Measurements from ENCODE around the gene NOP56. TPM values are rescaled to one million over a fixed set of nuclear protein-coding genes. Genes with fewer than 3 reads are reported as not detected.

The NOP56 gene
- total RNA-seq, 1 donor from 2014 or later, result 288 TPM

DNA sequence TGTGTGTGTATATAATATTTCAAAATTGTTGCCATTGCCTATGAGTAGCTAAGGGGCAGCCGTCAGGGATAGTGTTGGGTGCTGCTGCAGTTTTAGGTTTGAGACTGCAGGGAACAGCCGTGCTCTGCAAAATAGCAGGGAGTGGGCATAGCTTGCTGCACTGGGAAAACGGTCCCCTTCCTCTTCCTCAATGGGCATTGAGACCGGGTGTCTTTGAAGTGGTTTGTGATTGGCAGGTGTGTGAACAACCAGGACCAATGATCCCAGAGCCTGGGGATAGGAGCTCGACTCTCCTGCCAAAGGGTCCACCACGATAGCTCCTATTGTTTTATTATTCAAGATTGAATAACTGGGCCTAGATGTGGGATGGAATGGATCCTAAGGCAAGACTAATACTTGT, 35.1 kb downstream of the NOP56 start:
- Histone ChIP-seq H4K20me1 (ENCODE audit: low read depth) (peaks cover 16% of the 10 kb centered on the region), H3K79me2 (ENCODE audit: low read depth) (no peaks in the 10 kb centered on the region), H3K9ac (no peak overlapping the region), H3K4me2 (no peak overlapping the region), H2AFZ (replicated peaks) (no peak overlapping the region), H3K36me3 (no peaks in the 10 kb centered on the region), H3K4me3 (no peak overlapping the region), H3F3A (ENCODE audit: low read depth) (peaks cover 6% of the 10 kb centered on the region), H3K9me3 (ENCODE audit: low read depth) (no peaks in the 10 kb centered on the region), H3K27ac (no peak overlapping the region), H3K4me1 (no peaks in the 10 kb centered on the region), H3K27me3 (peaks cover 98% of the 10 kb centered on the region)
- DNase-seq (ENCODE audit: low spot score), result no peak
- H3K4me1 Mint-ChIP-seq, result peaks cover 17% of the 10 kb centered on the region
- H3K36me3 Mint-ChIP-seq, result peaks cover 4% of the 10 kb centered on the region
- H3K9me3 Mint-ChIP-seq, result peaks cover 3% of the 10 kb centered on the region
- no peak overlapping the region for H3K27ac Mint-ChIP-seq
- H3K27me3 Mint-ChIP-seq (ENCODE audit: insufficient read depth, low read depth), result peaks cover 39% of the 10 kb centered on the region
- peak overlapping the region; percentile 38 for H3K4me3 Mint-ChIP-seq
- TF ChIP-seq EZH2phosphoT487 (IDR thresholded peaks at IDR 0.05) (no peak), EZH2 (IDR thresholded peaks at IDR 0.05) (no peak)
- TF ChIP-seq, protein P1, sequence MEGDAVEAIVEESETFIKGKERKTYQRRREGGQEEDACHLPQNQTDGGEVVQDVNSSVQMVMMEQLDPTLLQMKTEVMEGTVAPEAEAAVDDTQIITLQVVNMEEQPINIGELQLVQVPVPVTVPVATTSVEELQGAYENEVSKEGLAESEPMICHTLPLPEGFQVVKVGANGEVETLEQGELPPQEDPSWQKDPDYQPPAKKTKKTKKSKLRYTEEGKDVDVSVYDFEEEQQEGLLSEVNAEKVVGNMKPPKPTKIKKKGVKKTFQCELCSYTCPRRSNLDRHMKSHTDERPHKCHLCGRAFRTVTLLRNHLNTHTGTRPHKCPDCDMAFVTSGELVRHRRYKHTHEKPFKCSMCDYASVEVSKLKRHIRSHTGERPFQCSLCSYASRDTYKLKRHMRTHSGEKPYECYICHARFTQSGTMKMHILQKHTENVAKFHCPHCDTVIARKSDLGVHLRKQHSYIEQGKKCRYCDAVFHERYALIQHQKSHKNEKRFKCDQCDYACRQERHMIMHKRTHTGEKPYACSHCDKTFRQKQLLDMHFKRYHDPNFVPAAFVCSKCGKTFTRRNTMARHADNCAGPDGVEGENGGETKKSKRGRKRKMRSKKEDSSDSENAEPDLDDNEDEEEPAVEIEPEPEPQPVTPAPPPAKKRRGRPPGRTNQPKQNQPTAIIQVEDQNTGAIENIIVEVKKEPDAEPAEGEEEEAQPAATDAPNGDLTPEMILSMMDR (IDR thresholded peaks at IDR 0.05), result no peak

DNA sequence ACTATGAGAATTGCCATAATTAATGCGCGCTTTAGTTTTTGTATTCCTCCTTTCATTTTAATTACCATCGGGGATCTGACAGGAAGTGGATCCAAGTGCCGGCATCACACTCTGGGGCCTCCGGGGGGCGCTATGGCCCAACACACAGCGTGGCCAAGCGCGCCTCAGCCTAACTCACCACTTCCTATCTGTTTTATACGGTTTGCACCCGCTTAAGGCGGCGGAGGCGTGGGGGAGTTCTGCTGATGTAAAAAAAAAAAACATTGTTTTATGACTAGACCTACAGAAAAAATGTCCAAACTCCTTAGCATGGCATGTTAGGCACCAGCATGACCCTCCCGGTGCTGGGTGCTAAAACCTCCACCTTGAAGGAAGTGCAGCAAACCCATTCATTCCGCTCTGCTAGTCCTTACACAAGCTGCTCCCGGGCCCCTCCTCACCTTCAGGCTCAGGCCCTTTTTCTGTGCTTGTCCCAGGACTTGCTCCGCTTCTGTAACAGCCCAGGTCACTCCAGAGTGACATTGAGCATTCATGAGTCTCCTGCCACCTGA, 35.7 kb downstream of the NOP56 start:
- TF ChIP-seq, protein P1 (IDR thresholded peaks at IDR 0.05), result peak; percentile 97
- TF ChIP-seq EZH2 (IDR thresholded peaks at IDR 0.05), result peak; percentile 67
- peak; percentile 32 for TF ChIP-seq EZH2phosphoT487 (IDR thresholded peaks at IDR 0.05)
- Histone ChIP-seq H3K4me3 (no peak overlapping the region), H3F3A (ENCODE audit: low read depth) (peaks cover 6% of the 10 kb centered on the region), H3K9ac (no peak overlapping the region), H2AFZ (replicated peaks) (no peak overlapping the region), H3K79me2 (ENCODE audit: low read depth) (no peaks in the 10 kb centered on the region), H3K27ac (no peak overlapping the region), H3K27me3 (peaks cover 96% of the 10 kb centered on the region), H3K4me1 (no peaks in the 10 kb centered on the region), H3K4me2 (peak overlapping the region; percentile 43), H4K20me1 (ENCODE audit: low read depth) (peaks cover 16% of the 10 kb centered on the region), H3K9me3 (ENCODE audit: low read depth) (no peaks in the 10 kb centered on the region), H3K36me3 (no peaks in the 10 kb centered on the region)
- peak; percentile 87 for DNase-seq (ENCODE audit: low spot score)
- Mint-ChIP-seq H3K4me1 (peaks cover 17% of the 10 kb centered on the region), H3K27ac (no peak overlapping the region), H3K9me3 (peaks cover 3% of the 10 kb centered on the region), H3K27me3 (ENCODE audit: insufficient read depth, low read depth) (peaks cover 37% of the 10 kb centered on the region), H3K36me3 (peaks cover 4% of the 10 kb centered on the region), H3K4me3 (peak overlapping the region; percentile 38)

DNA sequence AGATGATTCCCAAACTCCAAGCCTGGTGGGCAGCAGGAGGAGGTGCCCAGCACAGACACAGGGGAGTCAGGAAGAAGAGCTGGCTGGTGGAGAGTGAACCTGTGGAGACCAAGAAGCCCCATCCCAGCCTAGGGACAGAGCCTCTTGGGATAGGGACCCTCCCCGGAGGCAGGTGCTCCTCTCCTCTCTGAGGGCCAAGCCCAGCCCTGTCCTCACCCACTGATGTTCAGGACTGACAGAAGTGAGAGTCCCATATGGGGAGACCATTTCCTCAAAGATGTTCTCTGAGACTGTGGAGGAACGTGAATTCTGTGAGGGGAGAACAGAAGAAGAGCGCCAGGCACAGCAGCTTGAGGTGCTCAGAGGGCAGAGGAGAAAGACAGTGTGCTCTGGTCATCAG, 37.8 kb downstream of the NOP56 start:
- H3K4me3 Mint-ChIP-seq, result peak overlapping the region; percentile 30
- H3K27me3 ChIP-seq, result peaks cover 98% of the 10 kb centered on the region
- no peaks in the 10 kb centered on the region for H3K36me3 ChIP-seq

More for the DNA sequence above, 37.8 kb downstream of the NOP56 start:
- TF ChIP-seq, protein P1 (IDR thresholded peaks at IDR 0.05), result no peak
- TF ChIP-seq EZH2phosphoT487 (IDR thresholded peaks at IDR 0.05) (no peak), EZH2 (IDR thresholded peaks at IDR 0.05) (no peak)
- Mint-ChIP-seq H3K27me3 (ENCODE audit: insufficient read depth, low read depth) (peaks cover 49% of the 10 kb centered on the region), H3K27ac (no peak overlapping the region), H3K4me1 (peaks cover 24% of the 10 kb centered on the region), H3K36me3 (peaks cover 4% of the 10 kb centered on the region), H3K9me3 (peaks cover 3% of the 10 kb centered on the region)
- H3F3A ChIP-seq (ENCODE audit: low read depth), result peaks cover 17% of the 10 kb centered on the region
- H3K9me3 ChIP-seq (ENCODE audit: low read depth), result no peaks in the 10 kb centered on the region
- H3K4me1 ChIP-seq, result peaks cover 6% of the 10 kb centered on the region
- no peaks in the 10 kb centered on the region for H3K79me2 ChIP-seq (ENCODE audit: low read depth)
- no peak overlapping the region for H2AFZ ChIP-seq (replicated peaks)
- H3K9ac ChIP-seq, result no peak overlapping the region
- no peak overlapping the region for H3K27ac ChIP-seq
- H3K4me2 ChIP-seq, result no peak overlapping the region
- H4K20me1 ChIP-seq (ENCODE audit: low read depth), result peaks cover 37% of the 10 kb centered on the region
- no peak for DNase-seq (ENCODE audit: low spot score)
- no peak overlapping the region for H3K4me3 ChIP-seq
